GM08714 (cell line): ENCODE results near the gene SOX30.
A peak's percentile ranks its signal among the peaks of the same experiment; 100 is the strongest.

Experiments
- H3K4me3 ChIP-seq: fragments of 200-500 bp; sonication (Bioruptor generic); 2 replicates; pipeline ENCODE4 v1.5.1; 2014; ENCODE audit warnings: mild to moderate bottlenecking, low read length, inconsistent platforms
- ZNF274 ChIP-seq: IDR thresholded peaks from 2 replicates; pipeline ENCODE4 v1.6.1; 2012; ENCODE audit warnings: mild to moderate bottlenecking, low read depth, low read length

Gene SOX30

GRCh38 chr5:157606046-157606445, 46.2 kb downstream of the SOX30 start:
- TF ChIP-seq ZNF274 = no peak
- H3K4me3 ChIP-seq = no peak overlapping the region

DNA sequence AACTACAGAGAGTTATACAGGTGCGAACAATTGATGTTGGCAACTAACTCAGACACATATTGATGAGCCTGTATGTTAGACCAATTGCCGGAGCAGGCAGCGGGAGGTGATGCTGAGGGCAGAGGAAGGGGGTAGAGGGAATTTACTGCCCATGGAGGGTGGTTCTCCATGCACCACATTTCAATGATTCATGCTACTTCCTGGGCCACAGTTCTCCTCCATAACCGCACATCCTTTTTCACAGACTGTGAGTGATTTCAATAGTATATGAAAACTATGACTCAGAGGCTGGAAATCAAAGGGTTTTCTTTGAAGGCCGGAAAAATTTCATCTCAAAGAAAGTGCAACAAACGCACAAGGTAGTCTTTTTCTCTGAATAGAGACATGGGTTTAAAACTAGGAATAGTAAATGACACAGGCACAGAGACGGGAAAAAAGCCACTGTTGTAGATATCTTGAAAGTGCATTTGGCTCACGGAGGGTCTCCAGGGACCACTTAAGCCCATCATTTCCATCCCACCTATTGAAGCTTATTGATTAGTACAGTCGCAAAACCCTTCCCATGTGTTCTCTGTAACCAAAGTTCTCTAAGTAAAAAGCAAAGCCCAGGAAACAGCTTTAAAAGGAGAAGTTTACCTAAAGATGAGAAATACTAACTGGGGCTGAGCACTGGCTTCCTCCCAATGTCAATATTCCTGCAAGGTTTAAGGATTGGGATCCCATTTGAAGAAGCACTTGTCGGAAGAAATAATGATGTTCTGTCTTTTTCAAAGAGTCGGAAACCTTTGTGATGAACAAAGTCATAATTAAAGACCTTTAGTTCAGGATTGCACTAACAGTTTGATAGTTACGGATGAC, 48.7 kb downstream of the SOX30 start:
- no peak overlapping the region for H3K4me3 ChIP-seq
- TF ChIP-seq ZNF274 = no peak

- no peak overlapping the region for H3K4me3 ChIP-seq
- no peak for TF ChIP-seq ZNF274
These were observed 49.7 kb downstream of the SOX30 start for GRCh38 chr5:157602505-157602904.

- no peak for TF ChIP-seq ZNF274
- H3K4me3 ChIP-seq = no peak overlapping the region
These were observed 52.0 kb downstream of the SOX30 start for GRCh38 chr5:157600252-157600651.

- H3K4me3 ChIP-seq = no peak overlapping the region
- TF ChIP-seq ZNF274 = no peak
These were observed 52.7 kb downstream of the SOX30 start for GRCh38 chr5:157599565-157599964.

DNA sequence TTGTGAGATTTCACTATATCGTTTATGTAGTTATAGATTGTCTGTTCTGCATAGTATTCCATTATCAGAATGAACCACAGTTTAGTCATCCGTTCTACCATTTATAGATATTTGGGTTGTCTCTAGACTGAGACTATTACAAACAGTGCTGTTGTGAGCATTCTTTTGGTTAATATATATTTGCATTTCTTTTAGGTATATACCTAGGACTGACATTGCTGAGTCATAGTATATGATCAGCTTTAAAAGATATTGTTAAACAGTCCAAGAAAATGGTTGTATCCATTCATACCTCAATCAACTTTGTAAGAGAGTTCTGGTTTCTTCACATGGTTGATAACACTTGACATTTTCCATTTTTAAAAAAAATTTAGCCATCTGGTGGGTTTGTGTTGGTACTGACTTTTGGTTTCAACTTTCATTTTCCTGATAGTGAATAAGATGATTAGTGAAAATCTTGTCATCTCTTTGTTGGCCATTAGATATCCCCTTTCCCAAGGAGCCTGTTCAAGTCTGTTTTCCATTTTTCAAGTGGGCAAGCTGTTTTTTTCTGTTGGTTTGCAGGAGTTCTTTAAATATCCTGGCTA, 53.8 kb downstream of the SOX30 start:
- no peak for TF ChIP-seq ZNF274
- H3K4me3 ChIP-seq = no peak overlapping the region

GRCh38 chr5:157597277-157597676, 55.0 kb downstream of the SOX30 start:
- peak overlapping the region; percentile 23; the same call in 1 of the 2 replicates for H3K4me3 ChIP-seq
- no peak for TF ChIP-seq ZNF274

GRCh38 chr5:157596487-157596886, 55.8 kb downstream of the SOX30 start:
- no peak for TF ChIP-seq ZNF274
- no peak overlapping the region for H3K4me3 ChIP-seq

- no peak for TF ChIP-seq ZNF274
- H3K4me3 ChIP-seq = no peak overlapping the region; the same call in 1 of the 2 replicates
These were observed 57.4 kb downstream of the SOX30 start for GRCh38 chr5:157594675-157595459.

GRCh38 chr5:157594257-157594656, 58.0 kb downstream of the SOX30 start:
- H3K4me3 ChIP-seq = no peak overlapping the region

GRCh38 chr5:157593052-157593757, 59.0 kb downstream of the SOX30 start:
- TF ChIP-seq ZNF274 = no peak
- H3K4me3 ChIP-seq = peak overlapping the region; percentile 51; the same call in 1 of the 2 replicates

More at GRCh38 chr5:157594257-157594656, 58.0 kb downstream of the SOX30 start:
- no peak for TF ChIP-seq ZNF274

DNA sequence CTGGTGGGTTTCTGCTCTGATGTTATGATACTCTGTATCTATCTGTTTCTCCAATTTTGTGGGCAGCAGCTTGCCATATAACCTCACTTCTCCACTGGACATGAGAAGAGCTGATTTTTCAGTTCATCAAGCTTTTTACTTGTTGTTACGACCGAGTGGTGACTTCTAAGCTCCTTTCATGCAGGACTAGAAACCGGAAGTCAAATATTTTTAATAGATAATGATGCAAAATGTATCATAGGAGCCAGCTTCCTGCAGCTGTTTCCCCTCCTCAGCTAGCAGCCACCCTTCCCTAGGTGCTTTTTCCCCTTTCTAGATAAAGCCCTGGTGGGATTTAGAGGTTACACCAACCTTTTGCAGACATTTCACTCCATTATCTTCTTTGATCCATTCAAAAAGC, 59.6 kb downstream of the SOX30 start:
- peak overlapping the region; percentile 51; the same call in 1 of the 2 replicates for H3K4me3 ChIP-seq
- TF ChIP-seq ZNF274 = no peak

DNA sequence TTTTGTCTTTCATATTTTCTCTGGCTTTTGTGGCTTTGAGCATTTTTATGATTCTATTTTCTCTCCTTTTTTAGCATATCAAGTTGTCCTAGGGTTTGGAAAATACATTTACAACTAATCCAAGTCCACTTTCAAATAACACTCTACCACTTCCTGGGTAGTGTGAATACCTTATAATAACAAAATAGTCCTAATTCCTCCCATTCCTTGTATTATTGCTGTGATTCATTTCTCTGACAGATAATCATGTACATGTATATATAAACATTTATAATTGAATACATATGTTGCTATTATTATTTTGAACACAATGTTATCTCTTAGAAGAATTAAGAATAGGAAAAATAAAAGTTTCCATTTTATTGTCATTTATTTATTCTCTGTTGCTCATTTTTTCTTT, 61.8 kb downstream of the SOX30 start:
- no peak for TF ChIP-seq ZNF274
- H3K4me3 ChIP-seq = no peak overlapping the region

DNA sequence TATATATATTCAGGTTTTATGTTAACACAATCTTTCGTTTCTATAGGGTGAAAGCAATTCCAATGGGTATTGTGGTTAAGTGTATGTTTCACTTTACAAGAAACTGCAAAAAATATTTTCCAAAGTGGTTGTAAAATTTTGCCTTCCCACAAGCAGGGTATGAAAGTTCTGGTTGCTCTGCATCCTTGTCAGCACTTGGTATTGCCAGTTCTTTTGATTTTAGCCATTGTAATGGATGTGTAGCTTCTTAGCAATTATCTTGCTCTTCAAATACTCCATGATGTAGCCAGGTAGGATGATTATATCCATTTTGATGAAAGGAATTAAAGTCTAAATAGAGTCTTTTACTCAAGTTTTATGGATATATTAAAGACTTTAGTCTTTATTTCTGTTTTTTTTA, 67.6 kb downstream of the SOX30 start:
- TF ChIP-seq ZNF274 = no peak
- no peak overlapping the region for H3K4me3 ChIP-seq
